Middle frontal gyrus (tissue), 1 donor: ENCODE measurements around the gene AHRR.

Experiments
- DNase-seq: peaks from one replicate; pipeline ENCODE4 v3.0.0-alpha.2; 2015; ENCODE audit warnings: low spot score; ENCODE audit errors: extremely low spot score

AHRR gene

DNA sequence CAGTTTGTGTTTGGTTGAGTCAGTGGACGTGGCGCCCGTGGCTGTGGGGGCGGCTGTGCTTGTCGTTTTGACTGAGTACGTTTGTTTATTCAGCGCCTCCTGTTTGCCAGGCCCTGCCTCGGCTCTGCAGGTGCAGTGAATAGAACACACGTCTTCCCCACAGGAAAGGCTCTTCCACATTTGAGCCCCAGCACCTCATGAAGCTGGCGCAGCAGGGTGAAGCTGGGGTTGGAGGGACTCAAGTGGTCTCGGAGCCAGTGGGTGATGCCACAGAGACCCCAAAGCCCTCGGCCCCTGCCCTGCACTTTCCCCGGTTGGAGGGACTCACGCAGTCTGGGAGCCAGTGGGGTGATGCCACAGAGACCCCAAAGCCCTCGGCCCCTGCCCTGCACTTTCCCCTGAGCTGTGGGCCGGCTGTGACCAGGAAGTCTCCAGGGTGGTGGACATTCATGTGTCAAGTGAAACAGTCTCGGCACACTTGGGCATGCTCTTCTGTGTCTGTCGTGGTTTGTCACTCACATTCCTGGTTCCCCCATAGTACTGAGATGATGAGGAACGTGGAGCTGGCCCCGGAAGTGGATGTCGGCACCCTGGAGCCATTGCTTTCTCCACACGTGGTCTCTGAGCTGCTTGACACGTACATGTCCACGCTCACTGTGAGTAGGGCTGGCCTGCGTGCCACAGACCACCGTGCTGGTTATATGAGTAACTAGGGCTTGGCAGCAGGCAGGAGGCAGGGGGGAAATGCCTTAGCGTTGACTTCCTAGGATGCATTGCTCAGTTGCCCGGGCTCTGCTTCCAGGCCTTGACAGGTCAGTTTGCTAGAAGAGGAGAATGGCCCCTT lies 135.1 kb downstream of the AHRR start:
- DNase-seq, result no peak

DNA sequence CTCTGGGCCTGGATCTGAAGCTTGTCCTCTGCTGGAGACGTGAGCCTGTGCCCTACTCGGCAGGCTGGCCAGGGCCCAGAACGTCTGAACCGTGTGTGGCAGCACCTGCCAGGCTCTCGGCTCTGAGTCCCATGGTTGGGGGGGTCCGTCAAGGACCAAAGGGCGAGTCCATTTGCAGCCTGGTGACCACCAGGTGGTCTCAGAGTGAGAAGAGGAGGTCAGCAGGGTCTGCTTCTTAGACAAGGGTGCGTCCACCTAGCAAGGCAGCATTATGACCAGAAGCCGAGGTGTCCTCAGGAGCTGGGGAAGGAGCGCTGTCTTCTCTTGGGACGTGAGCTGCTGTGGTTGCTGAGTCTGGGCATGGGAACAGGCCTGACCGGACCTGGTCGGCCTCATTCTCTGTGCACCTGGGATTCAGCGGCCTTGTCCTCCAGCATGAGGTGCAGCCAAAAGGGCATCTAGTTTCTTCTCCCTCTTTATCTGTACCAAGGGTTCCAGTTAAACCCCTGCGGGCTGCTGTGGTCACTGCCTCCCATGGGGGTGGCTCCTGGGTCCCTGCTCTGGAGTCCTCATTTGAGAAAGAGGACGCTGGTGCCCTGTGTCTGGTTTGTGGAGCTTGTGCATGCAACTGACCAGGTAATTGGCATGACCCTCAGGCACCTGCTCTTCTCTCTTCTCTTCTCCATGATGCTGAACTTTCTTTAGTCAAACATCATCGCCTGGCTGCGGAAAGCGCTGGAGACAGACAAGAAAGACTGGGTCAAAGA lies 135.9 kb downstream of the AHRR start:
- no peak for DNase-seq

DNA sequence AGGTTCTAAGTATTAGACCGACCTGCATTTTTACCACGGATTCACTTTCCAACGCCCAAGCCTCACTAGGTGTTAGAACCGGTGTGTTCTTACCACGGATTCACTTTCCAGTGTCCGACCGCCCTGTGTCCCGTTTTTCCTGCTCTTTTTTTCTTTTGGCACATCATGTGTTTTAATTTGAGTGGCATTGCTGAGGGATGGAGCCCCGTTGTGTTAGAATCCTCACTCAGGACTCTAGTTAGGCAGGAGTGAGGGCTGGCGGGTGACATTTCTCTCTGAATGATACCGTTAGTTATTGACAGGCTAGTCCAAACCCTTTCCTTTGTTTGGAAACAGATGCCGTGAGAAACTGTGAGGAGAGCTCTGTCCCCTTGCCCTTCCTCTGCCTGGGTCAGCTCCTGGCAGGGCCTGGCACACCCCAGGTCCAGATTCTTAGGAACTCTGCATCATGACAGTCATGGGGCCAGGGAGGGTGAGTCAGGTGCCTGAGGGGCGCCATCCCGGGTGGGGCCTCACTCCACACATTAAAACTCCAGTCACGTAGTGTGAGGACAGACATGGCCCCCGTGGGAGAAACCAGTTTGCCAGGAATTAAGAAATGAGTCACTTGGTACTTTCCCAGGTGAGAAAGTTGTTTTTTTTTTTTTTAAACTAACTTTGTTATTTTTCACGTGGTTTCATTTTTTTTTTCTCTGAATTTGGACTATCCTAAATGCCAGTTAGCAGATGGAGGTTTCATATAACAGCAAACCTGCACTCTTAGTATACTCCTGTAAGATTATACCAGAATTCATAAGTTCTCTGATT lies 137.2 kb downstream of the AHRR start:
- DNase-seq, result no peak

DNA sequence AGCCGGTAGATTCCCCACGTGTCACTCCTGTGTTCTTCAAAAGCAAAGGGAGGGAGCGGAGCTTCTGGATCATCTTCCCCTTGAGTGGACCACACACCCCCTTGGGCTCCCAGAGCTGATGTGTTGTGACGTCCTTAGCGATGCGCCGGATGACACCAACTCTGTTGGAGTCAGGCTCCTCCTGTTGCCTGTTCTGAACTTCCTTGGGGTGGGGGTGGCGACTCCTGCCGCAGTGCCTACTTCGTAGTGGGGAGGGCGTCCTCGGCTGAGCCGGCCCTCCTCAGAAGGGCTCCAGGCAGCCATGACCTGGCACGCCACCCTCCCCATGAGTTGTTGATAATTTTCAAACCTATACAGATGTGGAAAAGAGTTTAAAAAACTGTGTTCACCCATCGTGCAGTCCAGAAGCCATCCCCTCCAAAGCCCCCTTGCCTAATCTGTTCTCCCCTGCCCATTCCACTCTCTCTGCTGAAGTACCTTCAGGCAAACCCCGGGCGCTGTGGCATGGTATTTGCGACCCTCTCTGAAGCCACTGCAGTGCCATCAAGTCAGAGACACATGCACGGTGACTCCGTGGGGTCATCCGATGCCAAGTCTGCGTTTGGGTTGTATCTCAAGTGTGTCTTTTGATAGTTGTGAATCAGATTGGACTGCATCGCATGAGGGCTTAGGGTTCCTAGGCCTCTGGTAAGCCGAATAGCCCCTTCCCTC lies 138.2 kb downstream of the AHRR start:
- DNase-seq, result no peak

DNA sequence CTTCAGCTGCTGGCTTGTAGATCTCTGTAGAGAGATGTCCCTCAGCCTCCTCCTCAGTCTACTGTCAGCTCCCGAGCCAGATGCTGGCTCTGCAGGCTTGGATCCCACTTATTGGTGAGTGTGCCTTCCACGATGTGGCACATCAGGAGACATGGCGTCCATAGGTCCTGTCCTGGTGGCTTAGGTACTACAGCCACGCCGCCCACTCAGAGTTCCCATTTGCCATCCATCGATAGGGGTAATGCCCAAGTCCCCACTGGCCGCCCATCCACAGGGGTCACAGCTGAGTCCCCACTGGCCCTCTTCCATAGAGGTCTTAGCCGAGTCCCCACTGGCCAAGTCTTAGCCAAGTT lies 138.7 kb downstream of the AHRR start:
- no peak for DNase-seq

DNA sequence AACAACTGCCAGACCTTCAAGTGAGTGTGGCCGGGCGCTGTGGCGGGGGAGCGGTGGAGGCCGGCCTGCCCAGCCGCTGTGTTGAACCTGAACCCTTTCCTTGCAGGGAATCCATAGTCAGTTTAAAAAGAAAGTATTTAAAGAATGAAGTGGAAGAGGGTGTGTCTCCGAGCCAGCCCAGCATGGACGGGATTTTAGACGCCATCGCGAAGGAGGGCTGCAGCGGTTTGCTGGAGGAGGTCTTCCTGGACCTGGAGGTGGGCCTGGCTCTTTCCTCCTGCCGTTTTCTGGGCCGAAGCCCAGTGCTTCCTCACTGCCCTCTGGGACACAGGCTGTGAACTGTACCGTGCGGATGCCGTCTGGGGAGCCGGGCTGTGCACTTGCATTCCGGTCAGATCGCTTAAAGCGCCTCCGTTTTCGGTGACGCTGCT lies 140.6 kb downstream of the AHRR start:
- DNase-seq, result no peak

DNA sequence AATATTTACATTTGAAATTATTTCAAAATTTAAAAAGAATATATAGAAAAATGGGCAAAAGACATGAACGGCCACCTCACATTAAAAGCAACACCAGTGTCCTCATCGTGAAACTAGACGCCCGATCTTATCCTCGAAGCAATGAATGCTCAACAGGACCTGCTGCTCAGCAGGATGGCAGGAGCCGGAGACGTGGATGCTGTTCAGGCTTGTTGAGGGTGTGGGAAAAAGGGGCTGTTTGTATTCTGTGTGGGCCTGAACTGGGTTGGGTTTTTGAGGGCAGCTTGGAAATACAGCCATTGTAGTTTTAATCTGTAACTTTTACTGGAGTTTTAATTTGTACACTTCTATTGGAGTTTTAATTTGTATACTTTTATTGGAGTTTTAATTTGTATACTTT lies 141.8 kb downstream of the AHRR start:
- DNase-seq, result no peak

DNA sequence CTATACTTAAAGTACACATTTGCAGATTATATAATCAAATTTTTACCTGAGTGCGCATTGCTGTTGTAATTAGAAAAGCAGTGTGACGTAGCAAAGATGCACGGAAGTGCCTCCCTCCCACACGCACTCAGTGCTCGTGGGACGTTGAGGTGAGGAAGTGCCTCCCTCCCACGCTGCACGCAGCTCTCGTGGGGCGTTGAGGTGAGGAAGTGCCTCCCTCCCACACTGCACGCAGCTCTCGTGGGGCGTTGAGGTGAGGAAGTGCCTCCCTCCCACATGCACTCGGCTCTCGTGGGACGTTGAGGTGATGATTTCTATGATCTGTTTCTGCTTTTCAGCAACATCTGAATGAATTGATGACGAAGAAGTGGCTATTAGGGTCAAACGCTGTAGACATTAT lies 142.4 kb downstream of the AHRR start:
- DNase-seq, result no peak

DNA sequence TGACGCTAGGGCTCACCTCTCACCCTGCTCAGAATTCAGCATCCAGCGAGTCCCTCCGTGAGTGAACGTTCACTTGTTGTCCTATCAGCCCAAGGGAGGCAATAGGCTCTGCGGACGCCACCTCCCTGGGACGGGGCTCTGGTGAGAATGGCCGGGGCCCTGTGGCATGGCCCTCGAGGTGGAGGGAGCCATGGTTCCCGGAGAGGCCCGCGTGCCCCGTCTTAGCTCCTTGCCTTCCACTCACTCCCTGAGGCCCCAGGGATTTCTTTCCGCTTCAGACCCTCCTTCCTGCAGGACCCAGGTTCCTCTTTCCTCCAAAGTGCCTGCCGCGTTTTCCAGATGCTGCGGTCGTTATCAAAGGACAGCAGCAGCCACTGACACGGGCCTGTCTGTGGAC lies 142.9 kb downstream of the AHRR start:
- no peak for DNase-seq

DNA sequence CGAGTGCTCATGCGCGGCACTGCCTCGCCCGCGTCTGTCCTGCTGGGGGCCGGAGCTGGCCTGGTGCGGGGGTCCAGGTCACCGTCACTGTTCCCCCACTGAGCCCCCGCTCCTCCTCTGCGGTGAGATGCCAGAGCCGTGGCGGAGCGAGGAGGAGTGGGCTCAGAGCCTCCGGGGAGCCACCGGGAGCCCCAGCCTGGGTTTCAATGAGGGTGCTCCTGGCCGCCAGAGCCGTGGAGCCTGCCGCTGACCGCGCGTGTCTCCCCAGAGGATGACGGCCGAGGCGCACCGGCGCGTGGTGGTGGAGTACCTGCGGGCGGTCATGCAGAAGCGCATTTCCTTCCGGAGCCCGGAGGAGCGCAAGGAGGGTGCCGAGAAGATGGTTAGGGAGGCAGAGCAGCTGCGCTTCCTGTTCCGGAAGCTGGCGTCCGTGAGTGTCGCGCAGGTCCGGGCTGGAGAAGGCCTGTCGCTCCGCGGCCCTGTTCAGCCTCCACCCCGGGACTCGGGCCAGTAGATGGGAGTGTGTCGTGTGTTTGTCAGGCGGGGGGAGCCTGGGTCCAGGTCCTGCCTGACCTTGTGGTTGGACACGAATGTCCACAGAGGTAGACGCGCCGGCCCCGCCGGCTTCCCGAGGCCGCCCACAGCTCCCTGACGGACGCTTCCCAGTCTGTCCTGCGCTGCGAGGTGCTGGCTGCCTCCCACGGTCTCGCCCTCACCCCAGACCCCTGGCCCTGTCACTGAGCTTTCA lies 143.5 kb downstream of the AHRR start:
- DNase-seq, result no peak

DNA sequence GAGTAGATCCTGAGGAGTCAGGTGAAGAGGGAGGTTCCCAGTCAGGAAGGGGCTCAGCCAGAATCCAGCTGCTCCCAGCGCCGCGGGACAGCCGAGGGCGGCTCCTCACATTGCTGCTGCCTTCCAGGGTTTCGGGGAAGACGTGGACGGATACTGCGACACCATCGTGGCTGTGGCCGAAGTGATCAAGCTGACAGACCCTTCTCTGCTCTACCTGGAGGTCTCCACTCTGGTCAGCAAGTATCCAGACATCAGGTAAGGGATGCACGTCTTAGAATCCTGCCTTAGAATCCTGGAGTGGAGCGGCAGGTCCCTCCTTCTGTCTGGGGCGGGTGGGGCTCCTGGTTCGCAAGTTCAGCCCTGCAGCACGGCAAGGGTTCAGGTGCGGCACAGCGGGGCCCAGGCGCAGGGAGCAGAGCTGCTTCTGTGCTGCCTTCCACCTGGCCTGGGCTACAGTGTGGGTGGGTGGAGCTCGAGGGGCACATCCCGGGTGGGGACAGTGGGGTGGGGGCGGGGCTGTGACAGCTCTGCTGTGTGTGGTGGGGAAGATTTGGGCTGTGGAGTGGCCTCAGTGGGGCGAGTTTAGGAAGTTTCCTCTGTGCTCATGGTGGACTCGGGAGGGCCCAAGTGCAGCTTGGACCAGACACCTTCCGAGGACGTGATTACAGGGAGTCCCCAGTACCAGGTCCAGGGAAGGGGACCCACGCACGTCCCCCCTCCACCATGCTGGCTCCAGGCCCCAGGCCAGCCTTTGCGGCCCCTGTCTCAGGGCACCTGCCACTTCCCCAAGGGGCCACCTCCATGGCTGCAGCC lies 144.3 kb downstream of the AHRR start:
- no peak for DNase-seq

DNA sequence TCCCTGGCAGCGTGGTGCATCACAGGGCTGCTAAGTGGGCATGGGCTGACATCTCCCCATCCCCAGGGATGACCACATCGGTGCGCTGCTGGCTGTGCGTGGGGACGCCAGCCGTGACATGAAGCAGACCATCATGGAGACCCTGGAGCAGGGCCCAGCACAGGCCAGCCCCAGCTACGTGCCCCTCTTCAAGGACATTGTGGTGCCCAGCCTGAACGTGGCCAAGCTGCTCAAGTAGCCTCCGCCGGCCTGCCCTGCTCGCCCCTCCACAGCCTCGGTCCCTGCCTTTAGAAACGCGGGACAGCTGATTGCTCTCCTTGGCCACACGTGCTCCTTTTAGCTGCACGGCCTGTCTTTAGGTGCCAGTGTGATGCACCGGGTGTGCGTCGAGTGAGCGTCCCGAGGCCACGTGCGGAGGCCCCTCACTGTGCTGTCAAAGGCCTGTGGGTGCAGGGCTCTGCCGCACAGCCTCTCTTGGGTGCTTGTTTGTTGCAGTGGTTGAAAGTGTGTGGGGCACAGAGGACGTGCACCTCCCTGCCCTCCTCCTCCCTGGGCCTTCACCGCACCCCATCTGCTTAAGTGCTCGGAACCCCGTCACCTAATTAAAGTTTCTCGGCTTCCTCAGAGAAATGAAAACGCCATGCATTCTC lies 145.3 kb downstream of the AHRR start:
- no peak for DNase-seq

DNA sequence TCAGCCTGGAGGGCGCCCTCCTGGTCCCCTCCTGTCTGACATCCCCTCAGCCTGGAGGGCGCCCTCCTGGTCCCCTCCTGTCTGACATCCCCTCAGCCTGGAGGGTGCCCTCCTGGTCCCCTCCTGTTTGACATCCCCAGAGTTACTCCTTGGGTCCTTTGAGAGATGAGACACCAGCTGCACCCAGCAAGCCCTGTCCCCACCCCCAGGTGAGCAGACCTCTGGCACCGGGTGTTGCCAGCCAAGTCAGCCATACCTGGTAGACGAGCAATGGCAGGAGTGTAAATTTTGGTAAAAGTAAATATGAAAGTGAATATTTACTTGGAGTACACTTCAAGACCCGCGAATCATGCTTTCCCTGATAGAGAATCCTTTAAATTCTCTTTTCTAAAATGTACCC lies 146.9 kb downstream of the AHRR start:
- DNase-seq, result no peak

DNA sequence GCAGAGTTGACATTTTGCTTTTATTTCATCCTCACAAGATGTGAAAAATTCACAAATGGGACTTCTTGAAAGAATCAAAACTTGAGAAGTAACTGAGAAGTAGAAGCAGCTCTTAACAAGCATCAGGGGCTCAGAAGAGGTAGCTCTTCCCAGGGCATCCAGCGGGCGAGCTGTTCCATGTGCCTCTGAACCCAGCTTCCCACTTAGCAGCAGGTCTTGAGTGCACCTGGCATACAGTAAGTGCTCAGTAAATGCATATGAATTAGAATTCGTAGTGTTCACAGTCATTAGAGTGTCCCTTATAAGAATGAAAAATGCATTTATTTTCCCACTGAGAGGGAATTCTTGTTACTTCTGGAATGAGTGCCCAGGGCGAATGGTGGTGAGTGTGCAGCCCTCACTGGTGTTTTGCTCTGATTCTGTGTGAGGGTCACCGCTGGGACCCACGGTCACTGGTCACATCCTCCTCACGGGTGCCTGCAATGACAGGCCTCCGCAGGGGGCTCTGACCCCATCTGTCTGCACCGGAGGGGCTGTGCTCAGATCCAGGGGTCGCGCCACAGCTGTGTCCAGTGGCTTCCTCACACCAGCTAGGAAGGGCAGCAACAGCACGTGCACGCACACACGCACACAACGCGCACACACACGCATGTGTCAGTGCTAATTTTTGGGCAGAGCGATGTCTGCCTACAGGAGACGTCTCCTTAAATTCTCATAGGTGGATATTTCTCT lies 148.4 kb downstream of the AHRR start:
- no peak for DNase-seq

DNA sequence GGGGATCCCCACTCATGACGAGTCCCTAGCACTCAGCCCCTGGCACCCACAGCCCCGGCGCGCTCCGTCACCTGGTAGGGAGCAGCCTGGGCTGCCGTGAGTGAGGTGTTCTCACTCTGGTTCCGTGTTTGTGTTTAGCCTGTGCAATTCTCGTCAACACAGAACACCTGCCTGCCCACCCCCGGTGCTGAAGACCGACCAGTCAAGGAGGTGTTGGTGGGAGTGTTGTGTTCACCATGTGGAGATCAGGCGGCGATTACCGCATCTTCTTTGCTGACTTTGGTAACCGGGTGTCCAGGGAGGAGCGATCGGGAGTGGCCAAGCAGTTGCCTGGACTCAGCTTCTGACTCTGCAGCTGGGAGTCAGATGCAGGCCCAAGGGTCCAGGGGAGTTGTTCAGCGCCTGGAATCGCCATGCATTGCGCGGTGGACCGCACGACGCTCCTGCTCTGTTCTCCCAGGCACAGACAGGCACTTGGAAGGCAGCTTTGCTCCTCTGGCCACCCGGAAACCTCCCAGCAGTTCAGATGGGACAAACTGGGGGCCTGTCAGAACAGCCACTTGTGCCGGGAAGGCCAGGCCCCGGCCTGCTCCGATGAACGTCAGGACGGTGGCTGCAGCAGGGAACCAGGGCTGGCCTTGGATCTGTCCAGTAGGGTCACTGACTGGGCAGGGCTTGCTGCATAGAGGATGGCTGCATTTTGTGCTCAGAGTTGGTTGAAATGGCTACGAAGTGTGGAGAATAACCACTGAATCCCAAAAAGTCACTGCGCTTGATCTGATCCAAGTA lies 149.6 kb downstream of the AHRR start:
- no peak for DNase-seq

DNA sequence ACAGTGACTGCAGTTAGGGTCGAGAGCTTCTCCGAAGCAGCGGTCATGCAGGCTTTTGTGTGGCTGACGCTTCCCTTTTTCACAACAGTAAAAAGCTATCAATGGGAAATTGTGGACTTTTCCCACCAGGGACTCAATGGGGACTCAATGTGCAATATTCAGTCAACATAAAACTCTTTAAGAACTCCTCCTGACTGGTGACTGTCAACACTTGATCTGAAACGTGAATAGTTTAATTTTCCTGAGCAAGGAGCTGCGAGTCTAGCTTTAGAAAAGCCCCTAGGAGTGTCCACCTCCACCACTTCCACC lies 150.2 kb downstream of the AHRR start:
- no peak for DNase-seq

DNA sequence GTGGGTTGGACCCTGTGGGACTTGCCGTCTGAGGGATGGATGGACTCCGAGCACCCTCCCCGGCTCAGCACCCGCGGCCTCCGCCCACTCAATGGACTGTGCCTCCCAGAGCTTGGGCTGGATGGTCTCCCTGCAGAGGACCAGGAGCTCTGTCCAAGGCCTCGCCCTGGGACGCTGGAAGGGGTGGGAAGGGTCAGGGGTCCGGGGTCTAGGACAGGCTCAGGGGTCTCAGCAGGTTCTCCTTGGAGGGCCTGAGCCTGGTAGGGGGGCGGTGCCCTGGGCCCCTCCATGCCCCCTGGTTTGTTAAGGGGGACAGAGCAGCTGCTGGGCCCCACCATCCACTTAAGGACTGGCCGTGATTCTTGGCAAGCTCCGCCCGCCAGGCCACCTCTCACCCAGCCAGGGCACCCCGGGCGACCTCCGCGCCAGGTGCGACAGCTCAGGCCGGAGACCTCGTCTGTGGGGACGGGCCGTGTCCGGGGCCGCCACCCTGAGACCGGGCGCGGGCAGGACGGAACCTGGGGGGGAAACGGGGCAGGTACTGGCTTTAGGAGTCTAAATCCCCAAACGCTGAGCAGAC lies 150.7 kb downstream of the AHRR start:
- no peak for DNase-seq
